ENCODE results near the gene NLGN1.

Gene NLGN1

DNA sequence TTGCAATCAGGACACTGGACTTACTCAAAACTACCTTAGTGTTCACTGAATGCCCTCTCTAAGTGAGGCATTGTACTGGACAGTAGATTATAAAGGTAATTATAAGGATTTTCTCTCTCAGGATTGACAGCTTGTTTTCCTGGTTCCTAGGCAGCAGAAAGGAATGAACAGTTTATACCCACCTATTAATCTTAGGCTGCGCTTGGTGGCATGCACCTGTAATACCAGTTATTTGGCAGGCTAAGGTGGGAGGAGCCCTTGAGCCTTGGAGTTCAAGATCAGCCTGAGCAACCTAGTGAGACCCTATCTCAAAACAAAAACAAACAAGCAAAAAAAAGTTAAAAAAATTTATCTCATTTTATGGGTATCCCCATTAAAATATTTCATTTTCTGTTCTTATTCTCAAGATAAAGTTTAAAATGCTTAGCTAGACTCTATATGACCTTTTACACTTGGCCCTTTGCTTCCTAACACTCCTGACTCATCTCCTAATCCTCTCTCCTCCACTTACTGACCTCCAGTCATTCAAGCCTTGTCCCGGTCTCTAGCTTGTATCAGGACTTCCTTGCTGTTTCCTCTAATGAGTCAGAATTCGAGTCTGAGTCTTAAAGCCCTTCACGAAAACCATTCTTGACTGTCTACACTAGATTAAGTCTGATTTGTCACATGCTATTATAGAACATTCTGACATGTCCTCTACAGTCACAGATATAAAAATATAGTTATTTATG lies 348.6 kb downstream of the NLGN1 start:
- no peak for FAIRE-seq
- no peak for DNase-seq (ENCODE audit: insufficient read length, low spot score)

DNA sequence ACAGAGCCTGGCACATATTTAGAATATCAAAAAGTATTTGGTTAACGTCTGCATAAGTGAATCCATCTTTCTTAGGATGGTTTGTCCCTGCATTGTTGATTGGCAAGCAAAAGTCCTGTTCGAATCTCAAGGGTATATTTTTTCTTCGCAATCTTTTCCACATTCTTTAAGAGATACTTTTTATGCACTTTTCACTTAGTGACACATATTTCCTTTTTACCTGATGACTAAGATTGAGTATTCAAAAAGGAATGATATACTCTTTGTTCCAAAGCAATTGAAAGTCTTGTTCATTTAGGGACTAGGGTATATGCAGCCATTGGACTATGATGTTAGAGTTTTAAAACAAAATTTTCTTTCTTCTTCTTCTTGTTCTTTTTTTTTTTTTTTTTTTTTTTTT lies 349.9 kb downstream of the NLGN1 start:
- no peak for DNase-seq (ENCODE audit: insufficient read length, low spot score)
- no peak for FAIRE-seq

DNA sequence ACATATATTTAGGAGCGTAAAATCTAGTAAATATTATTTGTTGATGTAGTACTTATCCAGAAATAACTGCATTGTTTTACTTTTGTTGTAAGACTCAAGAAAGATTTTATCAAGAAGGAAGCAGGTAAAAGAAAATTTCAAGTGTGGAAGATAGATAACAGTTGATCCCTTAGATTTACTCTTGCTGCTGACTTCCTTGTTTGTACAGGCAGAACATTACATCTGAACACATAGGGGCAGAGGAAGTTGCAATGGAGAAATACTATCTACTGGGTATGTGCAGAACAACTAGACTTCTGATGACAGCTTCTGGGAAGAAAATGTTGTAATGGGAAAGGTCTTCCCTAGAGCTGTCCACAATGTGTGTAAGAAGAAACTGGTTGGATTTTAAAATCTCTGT lies 350.6 kb downstream of the NLGN1 start:
- FAIRE-seq (no peak), DNase-seq (ENCODE audit: insufficient read length, low spot score) (no peak)

DNA sequence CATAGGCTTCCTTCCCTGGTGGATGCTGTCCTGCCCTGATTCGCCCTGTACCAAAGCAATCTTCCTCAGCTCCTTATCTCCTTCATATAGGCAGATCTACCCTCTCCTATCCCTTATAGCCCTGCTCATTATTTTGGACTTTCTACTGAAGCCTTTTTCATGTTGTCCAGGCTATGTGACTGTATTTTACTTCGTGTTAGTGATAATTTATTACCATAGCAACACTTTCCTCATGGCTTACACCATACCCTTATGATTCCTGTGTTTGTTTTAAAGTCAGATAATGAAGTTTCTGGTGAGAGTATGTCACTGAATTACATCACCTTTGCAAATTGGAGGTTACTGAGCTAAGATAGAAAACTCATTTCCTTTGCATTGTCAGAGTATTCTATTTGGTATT lies 352.6 kb downstream of the NLGN1 start:
- no peak for DNase-seq (ENCODE audit: insufficient read length, low spot score)
- no peak for FAIRE-seq

DNA sequence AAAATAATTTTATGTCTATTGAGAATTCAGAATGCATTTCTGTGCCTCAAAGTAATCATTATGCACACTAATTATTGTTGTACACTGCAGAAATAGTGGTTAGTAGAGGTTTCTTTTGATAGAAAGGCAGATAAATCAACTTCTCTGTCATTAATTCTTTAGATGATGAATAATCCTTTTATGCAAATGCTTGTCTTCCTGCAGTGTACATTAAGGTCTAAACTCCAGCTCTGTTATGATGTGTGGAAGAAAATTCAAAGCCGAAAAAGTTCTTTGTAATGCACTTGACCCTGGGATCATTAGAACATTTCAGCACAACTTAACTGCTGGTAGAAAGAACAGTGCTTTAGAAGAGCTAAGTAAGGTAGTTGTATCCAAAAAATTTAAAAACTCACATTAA lies 353.0 kb downstream of the NLGN1 start:
- FAIRE-seq (no peak), DNase-seq (ENCODE audit: insufficient read length, low spot score) (no peak)

DNA sequence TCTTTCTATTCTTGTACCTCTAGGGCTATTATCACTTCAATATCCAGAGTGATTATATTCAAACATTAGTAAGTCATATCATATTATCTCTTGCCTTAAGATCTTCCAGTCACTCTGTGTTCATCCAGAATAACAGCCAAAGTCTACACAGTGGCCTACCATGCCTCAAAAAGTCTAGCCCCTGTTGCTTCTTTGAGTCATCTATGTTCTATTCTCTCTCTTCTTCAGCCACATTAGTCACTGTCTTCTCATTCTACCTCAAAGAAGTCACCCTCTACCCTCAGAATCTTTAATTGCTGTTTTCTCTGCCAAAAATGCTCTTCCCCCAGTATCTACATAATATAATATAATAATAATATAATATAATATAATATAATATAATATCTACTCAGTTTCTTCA lies 356.0 kb downstream of the NLGN1 start:
- no peak for FAIRE-seq

DNA sequence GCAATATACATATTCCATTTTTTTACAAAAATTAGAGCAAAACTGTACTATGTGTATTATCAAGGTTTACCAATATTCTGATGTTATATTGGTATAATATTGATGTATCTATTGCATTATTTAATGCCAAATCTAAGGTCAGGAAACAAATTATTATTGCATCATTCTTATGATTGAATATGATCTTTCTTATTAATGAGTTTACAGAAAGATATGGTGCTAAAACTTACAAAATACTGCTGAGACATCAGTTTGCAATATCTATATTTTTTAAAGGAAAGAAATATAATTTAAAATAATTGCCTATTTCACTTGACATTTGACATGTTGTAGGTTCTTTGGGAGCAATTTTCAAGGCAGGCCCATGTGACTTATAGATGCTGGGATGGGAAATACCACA lies 357.6 kb downstream of the NLGN1 start:
- FAIRE-seq (no peak), DNase-seq (ENCODE audit: insufficient read length, low spot score) (no peak)

More for the DNA sequence above, 356.0 kb downstream of the NLGN1 start:
- no peak for DNase-seq (ENCODE audit: insufficient read length, low spot score)

DNA sequence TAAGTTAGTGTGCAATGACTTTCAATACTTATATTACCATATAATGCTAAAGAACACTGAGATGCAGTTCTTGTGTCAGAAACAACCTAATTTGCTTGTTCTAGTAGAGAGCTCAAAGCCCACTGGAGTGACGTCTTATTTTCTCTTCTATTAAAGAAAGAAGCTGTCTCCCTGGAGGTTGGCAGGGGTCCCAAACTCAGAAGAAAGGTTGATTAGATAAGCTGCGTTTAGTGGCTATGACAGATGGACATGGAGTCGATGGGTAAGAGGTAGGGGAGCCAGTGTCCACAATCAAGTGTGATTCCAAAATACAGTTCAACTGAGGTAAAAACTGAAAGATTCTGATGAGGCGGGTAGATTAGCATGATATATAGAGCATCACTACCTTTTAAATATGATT lies 363.6 kb downstream of the NLGN1 start:
- no peak for DNase-seq (ENCODE audit: insufficient read length, low spot score)
- FAIRE-seq: no peak

DNA sequence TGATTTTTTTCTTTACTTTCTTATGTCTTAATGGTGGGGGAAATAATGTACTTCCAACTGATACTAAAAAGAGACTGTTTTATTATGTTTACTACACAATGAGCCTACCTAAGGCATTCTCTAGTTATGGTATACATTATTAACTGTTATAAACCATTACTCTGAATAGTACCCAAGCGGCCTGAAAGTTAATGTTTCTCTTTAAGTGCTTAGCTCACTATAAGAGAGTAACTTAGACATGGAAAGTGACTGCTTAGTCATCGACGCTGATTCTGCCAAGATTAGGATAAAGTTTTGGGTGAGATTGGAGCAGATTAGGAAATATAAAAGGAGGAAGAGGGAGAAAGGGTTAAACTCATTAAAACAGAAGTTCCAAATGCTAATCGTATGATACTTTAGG lies 365.0 kb downstream of the NLGN1 start:
- FAIRE-seq (no peak), DNase-seq (ENCODE audit: insufficient read length, low spot score) (no peak)

DNA sequence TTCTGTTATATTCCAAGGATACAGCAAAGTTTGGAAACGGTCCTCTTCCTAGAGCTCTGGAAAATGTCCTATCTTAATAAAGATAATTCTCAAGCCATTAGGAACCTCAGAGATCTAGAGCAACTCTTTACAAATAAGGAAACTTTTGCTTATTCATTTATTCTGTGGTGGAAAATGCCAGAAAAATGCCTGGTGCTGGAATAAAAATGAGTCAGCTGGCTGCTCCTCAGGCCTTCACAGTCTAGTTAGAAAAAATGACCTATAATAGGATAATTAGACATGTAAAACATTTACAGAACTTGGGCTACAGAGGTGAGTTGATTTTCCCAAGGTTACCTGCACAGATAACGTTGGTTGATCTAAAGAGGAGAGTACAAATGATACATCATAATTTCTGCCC lies 372.5 kb downstream of the NLGN1 start:
- DNase-seq (ENCODE audit: insufficient read length, low spot score): no peak
- FAIRE-seq: no peak

DNA sequence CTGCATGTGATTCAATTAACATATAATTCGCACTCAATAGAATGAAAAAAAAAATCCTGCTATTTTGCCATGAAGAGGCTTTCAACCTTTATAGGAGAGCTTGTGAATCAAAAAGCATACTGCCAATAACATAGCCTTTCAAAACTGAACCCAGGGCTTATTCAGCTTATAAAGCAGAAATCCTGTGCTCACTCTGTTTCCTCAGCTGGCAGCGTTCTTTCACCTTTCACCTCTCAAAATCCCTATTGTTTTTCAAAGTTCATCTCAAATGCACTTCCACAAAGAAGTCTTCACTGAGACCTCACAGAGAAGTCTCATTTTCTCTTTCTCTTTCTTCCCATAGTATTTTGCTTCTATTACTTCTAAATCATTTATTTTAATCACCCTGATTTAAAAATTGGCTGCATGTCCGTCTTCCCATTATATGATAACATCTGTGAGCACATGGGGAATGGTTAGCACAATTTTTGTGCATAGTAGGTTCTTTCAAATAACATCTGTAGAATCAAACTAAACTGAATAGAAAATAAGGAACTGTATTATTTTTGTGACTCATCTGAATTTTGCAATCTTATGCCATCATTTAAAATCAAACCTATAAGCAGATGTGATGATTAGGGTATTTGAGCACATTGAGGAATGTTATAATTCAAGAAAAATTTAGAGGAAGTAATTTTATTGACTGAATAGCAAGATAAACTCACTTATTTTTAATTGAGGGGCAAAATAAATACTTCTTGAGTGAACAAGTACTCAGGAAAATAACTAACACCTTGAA lies 373.4 kb downstream of the NLGN1 start:
- no peak for FAIRE-seq
- no peak for DNase-seq (ENCODE audit: insufficient read length, low spot score)

DNA sequence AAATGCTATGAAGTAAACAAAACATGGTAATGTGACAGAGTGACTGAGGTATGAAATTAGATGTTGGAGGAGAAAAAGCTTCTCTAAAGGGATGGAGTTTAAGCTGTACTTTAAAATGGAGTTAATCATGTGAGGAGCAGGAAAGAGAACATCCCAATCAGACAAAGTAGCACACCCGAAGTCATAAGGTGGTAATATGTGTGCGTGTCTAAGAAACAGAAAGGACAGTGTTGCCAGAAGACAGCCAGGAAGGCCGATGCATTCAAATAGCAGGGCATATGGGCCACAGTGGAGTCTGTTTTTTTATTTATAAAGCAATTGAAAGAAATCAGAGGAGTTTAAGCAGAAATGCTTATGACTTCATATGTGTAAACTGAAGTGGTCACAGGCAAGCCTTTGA lies 376.3 kb downstream of the NLGN1 start:
- DNase-seq (ENCODE audit: insufficient read length, low spot score): no peak
- no peak for FAIRE-seq

DNA sequence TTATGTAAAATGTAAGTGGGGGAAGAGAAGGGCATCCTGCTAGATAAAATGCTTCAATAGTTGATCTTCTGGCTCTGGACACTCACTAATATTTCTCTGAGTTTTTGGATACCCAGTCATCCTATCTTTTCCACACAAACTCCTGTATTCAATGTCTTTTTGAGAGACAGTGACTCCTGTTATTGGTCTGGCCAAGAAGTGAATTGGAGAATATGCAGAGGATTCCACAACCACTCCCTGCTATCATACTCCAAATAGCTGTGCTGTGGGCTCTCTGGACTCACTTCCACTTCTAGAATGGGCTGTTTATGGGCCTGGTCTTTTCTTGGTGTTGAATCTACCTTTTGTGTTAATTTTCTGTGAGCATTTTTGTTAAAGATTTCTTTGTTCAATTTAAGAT lies 376.8 kb downstream of the NLGN1 start:
- no peak for FAIRE-seq
- DNase-seq (ENCODE audit: insufficient read length, low spot score): no peak

DNA sequence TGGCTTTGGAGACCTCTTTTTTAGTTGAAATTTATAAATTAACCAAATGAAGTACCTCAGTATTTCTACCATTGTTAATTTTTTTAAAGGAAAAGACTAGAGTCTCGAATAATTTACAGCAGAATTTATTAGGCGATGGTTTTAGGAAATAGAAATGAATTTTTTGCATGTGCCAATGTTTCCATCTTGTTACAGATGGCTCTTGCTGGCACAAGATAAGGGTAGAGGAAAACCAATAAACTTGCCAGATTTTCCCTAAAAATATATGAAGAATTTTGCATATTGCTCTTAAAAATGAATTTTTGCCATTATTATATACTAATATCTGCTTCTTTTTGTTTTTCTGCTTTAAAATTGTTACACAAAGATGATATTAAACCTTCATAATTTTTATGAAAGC lies 380.7 kb downstream of the NLGN1 start:
- DNase-seq (ENCODE audit: insufficient read length, low spot score): no peak
- no peak for FAIRE-seq

DNA sequence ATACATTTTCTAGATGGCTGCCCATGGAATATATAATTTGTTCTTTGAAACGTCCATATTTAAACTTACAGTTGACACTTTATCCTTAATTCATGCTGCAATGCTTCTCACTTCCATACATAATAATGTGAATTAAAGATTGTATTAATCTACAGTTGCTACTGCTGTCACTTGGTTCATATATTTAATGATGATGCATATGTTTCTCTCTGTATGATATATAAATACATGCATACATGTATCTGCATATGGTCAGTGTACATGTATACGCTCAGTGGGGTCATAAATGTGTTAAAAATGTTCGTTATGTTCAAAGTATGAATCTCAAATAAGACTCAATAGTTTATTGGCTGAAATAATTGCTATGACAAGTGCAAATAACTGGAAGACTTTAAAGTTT lies 382.5 kb downstream of the NLGN1 start:
- DNase-seq (ENCODE audit: insufficient read length, low spot score) (no peak), FAIRE-seq (no peak)

DNA sequence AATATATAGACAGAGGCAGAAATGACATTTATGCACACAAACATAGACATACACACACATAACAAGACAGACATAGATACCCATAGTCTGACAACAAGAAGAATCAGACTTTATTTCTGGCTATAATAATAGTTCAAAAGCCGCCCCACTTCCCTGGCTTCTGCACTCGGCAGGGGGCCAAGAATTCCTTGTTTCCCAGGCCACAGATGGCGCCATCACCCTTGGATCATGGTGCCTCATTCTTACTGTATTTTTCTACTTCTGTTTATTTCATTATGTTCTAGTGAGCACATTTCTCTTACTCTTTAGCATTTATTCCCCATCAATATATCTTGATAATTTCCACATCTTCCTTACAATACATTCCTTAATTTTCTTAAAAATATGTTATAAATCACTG lies 387.5 kb downstream of the NLGN1 start:
- FAIRE-seq (no peak), DNase-seq (ENCODE audit: insufficient read length, low spot score) (no peak)

DNA sequence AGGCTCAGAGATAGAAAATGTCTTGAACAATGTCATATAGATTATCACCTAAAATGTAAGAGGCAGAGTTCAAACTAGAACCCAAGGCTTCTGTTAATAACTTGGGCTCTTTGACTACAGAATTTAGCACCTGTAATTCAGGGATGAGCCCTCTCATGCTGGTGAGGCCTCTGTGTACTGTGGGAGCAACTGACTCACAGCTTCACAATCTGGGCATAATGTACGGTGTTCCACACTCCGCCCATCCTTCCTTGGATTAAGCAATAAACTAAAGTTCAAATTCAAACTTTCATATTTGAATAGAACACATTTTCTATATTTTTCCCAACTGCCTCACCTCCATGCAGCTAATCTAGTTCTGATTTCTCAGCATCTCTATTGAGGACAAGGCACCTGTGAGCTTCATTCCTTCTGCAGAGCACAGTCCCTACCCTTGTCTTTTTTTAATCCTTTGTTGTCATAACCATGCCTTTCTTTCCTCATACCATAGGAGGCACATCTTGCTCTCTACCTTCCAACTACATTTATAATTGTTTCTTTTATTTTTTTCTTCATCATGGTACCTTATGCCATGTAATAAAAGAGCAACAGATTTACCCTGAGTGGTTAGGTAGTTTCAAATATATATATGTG lies 392.1 kb downstream of the NLGN1 start:
- no peak for FAIRE-seq
- DNase-seq (ENCODE audit: insufficient read length, low spot score): no peak

DNA sequence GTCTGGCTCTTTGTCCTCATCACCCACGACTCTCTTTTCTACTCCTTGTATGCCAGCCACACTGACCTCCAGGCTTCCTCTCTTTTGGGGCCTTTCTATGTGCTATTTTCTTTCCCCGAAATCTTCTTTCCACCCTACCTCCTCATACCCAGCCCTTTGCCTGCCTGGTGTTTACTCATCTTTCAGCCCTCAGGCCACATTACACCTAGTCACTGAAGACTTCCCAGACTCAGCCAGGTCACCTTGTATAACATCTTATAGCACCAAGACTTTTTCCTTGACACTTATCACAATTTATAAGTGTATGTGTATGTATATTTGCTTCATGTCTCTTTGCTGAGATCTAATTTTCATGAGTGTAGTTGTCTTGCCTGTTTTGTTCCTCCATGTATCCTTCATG lies 396.4 kb downstream of the NLGN1 start:
- FAIRE-seq: no peak
- DNase-seq (ENCODE audit: insufficient read length, low spot score): no peak

DNA sequence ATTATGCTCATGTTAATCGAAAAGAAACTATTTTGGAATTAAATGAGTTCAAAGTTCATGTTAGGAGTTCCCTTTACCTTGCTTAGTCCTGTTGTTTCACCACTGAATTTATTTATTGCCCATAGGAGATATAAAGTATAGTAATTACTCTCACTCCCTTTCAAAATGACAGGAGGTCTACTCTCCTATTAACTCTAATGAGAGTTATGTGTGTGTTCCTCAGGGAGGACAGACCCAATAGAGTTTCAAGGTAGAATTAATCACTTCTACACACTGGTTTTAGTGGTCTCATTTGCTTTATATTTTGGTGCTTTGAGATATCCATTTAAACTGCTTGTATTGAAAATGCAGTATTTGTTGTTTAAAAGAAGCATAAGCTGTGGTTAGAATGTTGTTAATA lies 398.9 kb downstream of the NLGN1 start:
- FAIRE-seq: no peak
- no peak for DNase-seq (ENCODE audit: insufficient read length, low spot score)

DNA sequence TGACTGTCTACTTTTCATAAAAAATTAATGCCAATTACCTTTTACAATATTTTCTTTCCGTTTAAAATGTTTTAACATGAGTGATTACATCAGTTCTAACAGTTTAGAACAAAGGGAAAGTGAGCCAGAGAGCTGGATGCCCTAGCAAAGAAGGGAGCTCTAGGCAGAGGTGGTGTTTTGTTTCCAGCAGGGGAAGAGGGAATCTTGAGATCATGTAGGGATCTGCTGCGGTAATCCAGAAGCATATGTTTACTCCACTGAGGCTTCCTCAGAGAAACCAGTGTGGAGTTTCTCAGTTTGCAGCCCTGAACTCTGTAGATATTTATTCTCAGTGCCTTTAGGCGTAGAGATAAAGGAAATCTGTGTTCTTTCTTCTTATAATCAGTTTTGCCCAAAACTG lies 399.3 kb downstream of the NLGN1 start:
- FAIRE-seq: no peak
- no peak for DNase-seq (ENCODE audit: insufficient read length, low spot score)

DNA sequence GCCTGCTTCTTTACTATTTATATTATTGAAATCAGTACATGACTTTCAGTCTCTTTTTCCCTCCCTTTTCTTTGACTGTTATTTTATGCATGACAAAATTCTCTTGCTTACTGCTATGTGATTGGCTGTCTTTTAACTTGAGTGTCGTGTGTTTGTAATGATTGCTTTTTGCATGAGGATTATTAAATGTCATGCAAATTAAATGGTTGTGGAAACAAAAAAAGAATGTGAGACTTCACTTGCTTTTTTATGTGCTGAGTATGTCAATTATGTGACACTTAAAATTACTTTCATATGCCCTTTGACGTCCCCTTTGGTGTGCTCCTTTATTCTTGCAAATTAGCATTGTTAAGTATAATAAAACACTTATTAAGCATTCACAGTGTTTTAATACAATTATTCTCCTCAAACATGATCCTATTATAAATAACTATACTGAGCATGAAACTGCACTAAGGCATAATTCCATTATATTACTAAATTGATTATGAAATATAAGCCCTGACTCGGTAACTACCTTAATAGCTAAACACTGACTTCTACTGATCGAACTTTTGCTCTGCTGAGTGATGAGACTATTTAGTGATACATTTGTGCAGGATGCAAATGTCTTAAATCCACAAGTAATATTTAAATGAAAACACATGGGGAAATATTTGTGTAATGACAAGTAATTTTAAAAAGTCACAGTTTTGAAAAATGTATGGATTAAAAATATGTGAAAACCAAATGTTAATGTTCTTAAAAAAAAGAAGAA lies 401.7 kb downstream of the NLGN1 start:
- FAIRE-seq: no peak
- no peak for DNase-seq (ENCODE audit: insufficient read length, low spot score)
